KMS-11 (cell line): ENCODE measurements around the gene C16orf74.

ENCODE experiments used
- H2AFZ ChIP-seq: fragments of 200-600 bp; sonication (generic); 2 replicates; pipeline ENCODE4 v1.6.1; 2016; ENCODE audit warnings: antibody characterized with exemption, mixed run types, low read depth
- H3K27ac ChIP-seq: fragments of 200-600 bp; sonication (generic); 2 replicates; pipeline ENCODE4 v1.6.1; 2016; ENCODE audit warnings: mild to moderate bottlenecking, mixed run types
- H3K27me3 ChIP-seq: fragments of 200-600 bp; sonication (generic); 2 replicates; pipeline ENCODE4 v1.6.1; 2017; ENCODE audit warnings: mild to moderate bottlenecking, low read depth, mixed run types, moderate library complexity; ENCODE audit not compliant: insufficient read depth
- H3K36me3 ChIP-seq: fragments of 200-600 bp; sonication (generic); 2 replicates; pipeline ENCODE4 v1.6.1; 2017; ENCODE audit warnings: mild to moderate bottlenecking, mixed run types; ENCODE audit not compliant: insufficient read depth
- H3K4me1 ChIP-seq: fragments of 200-600 bp; sonication (generic); 2 replicates; pipeline ENCODE4 v1.6.1; 2016; ENCODE audit warnings: mild to moderate bottlenecking, low read depth, mixed run types; ENCODE audit not compliant: poor library complexity, severe bottlenecking
- H3K4me2 ChIP-seq: fragments of 200-600 bp; sonication (generic); 2 replicates; pipeline ENCODE4 v1.7.0; 2016; ENCODE audit warnings: mild to moderate bottlenecking, mixed run types
- H3K4me3 ChIP-seq: fragments of 200-600 bp; sonication (generic); IDR thresholded peaks from 2 replicates; pipeline ENCODE4 v1.6.1; 2017; ENCODE audit warnings: low read depth, low read length, mixed read lengths; ENCODE audit not compliant: insufficient read depth
- H3K79me2 ChIP-seq: fragments of 200-600 bp; sonication (generic); 2 replicates; pipeline ENCODE4 v1.6.1; 2016; ENCODE audit warnings: low read depth, mixed run types; ENCODE audit not compliant: insufficient read depth
- H3K9ac ChIP-seq: fragments of 200-600 bp; sonication (generic); 2 replicates; pipeline ENCODE4 v1.6.1; 2016; ENCODE audit warnings: mild to moderate bottlenecking, mixed run types
- H4K20me1 ChIP-seq: fragments of 200-600 bp; sonication (generic); 2 replicates; pipeline ENCODE4 v1.6.1; 2016; ENCODE audit warnings: mild to moderate bottlenecking, mixed run types; ENCODE audit not compliant: insufficient read depth
- TF ChIP-seq, protein P1 (sequence below): fragments of 200-600 bp; sonication (generic); conservative IDR thresholded peaks from 2 replicates; pipeline ENCODE4 v1.6.1; 2017; ENCODE audit warnings: low read depth, mild to moderate bottlenecking, antibody characterized with exemption, low read length, moderate library complexity, mixed read lengths

The C16orf74 gene

DNA sequence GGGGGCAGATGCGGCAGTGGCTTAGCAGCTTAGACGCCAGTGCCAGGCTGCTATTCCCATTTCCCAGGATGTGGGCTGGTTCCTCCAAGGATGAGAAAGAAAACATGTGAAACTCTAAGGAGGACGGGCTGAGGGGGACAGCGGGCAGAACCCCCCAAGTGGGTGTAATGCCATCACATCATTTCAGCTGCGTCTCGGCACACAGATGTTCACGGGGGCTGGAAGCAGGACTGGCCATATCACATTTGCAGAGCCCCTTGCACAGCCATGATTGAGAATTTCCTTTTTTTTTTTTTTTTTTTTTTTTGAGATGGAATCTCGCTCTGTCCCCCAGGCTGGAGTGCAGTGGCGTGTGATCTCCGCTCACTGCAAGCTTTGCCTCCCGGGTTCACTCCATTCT is 46.9 kb downstream of the C16orf74 start:
- no peak overlapping the region for H2AFZ ChIP-seq
- no peaks in the 10 kb centered on the region for H3K36me3 ChIP-seq
- TF ChIP-seq, protein P1, sequence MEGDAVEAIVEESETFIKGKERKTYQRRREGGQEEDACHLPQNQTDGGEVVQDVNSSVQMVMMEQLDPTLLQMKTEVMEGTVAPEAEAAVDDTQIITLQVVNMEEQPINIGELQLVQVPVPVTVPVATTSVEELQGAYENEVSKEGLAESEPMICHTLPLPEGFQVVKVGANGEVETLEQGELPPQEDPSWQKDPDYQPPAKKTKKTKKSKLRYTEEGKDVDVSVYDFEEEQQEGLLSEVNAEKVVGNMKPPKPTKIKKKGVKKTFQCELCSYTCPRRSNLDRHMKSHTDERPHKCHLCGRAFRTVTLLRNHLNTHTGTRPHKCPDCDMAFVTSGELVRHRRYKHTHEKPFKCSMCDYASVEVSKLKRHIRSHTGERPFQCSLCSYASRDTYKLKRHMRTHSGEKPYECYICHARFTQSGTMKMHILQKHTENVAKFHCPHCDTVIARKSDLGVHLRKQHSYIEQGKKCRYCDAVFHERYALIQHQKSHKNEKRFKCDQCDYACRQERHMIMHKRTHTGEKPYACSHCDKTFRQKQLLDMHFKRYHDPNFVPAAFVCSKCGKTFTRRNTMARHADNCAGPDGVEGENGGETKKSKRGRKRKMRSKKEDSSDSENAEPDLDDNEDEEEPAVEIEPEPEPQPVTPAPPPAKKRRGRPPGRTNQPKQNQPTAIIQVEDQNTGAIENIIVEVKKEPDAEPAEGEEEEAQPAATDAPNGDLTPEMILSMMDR: no peak
- no peak overlapping the region for H3K4me3 ChIP-seq
- H3K4me1 ChIP-seq: no peaks in the 10 kb centered on the region
- H3K4me2 ChIP-seq: no peak overlapping the region
- H3K27me3 ChIP-seq: peaks cover 49% of the 10 kb centered on the region
- no peak overlapping the region for H3K27ac ChIP-seq
- H3K79me2 ChIP-seq: no peaks in the 10 kb centered on the region
- H3K9ac ChIP-seq: no peak overlapping the region
- H4K20me1 ChIP-seq: no peaks in the 10 kb centered on the region

DNA sequence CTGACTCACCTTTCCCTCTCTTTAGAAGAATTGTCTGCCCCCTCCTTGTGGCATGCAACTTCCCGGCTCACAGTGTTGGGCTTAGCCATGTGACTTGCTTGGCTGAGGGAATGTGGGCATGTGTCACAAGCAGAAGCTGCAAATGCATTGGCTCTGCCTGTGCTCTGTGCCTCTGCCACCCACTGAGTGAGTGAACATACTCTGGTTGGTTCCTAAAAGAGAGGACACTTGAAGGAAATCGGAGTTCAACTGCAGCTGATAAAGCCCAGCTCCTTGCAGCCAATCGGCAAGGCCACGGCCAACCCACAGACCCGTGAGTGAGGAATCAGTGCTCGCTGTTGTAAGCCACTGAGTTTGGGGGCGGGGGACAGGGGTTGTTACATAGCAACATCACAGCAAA is 51.3 kb downstream of the C16orf74 start:
- H3K27ac ChIP-seq: no peak overlapping the region
- H3K4me3 ChIP-seq: no peak overlapping the region
- H3K4me2 ChIP-seq: no peak overlapping the region
- H4K20me1 ChIP-seq: no peaks in the 10 kb centered on the region
- H2AFZ ChIP-seq: no peak overlapping the region
- TF ChIP-seq, protein P1: no peak
- no peaks in the 10 kb centered on the region for H3K4me1 ChIP-seq
- no peaks in the 10 kb centered on the region for H3K36me3 ChIP-seq
- no peak overlapping the region for H3K9ac ChIP-seq
- no peaks in the 10 kb centered on the region for H3K79me2 ChIP-seq
- peaks cover 78% of the 10 kb centered on the region for H3K27me3 ChIP-seq

DNA sequence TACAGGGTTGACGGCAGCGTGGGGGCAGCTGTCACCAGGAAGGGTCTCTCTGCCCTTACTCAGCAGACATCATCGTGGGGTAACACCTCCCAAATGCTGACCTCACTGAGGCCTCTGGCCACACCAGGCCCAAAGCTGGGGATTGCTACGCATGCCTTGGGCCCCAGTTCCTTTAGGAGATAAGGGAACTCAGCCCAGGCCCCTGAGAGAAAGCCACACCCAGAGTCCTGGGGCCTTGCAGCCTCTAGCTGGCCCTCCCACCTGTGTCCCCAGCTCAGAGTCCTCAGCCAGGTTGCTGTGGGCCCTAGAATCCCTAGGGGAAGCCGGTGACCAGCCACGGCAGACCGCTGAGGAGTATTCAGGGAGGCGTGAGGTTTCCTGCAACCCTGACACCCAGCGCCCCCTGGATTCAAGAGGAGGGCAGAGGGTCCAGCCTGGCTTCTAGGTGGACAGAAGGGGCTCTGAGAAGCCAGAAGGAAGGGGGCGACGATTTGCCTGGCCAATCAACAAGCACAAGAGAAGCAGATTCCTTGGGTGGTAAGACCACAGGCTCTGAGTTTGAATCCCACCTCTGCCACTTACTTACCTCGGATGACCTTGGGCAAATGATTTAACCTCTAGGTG is 51.8 kb downstream of the C16orf74 start:
- Histone ChIP-seq H3K4me3 (no peak overlapping the region), H3K9ac (no peak overlapping the region), H3K4me1 (no peaks in the 10 kb centered on the region), H3K27me3 (peaks cover 78% of the 10 kb centered on the region), H4K20me1 (no peaks in the 10 kb centered on the region), H3K79me2 (no peaks in the 10 kb centered on the region), H2AFZ (no peak overlapping the region), H3K4me2 (no peak overlapping the region), H3K27ac (no peak overlapping the region), H3K36me3 (no peaks in the 10 kb centered on the region)
- TF ChIP-seq, protein P1: no peak

DNA sequence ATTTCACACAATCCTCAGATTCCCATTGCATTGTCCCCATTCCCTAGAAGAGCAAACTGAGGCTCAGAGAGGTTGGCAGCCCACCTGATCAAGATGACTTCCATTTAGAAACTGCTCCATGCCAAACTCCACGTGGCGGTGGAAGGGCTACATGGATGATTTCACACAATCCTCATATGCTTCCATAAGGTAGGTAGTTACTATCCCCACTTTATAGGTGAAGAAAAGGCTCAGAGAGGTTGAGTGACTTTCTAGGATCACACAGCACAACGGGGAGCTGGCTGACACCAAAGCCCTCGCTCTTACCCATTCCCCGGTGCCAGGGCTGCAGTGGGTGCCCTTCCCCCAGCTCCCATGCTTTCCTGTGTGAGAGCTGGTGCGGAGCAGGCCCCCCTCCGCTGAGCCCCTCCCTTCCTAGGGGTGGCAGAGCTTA is 52.4 kb downstream of the C16orf74 start:
- H3K27ac ChIP-seq: no peak overlapping the region
- H3K4me1 ChIP-seq: no peaks in the 10 kb centered on the region
- no peak overlapping the region for H3K9ac ChIP-seq
- H3K4me3 ChIP-seq: no peak overlapping the region
- no peak overlapping the region for H2AFZ ChIP-seq
- no peak overlapping the region for H3K4me2 ChIP-seq
- no peaks in the 10 kb centered on the region for H4K20me1 ChIP-seq
- peaks cover 76% of the 10 kb centered on the region for H3K27me3 ChIP-seq
- TF ChIP-seq, protein P1: no peak
- no peaks in the 10 kb centered on the region for H3K79me2 ChIP-seq
- H3K36me3 ChIP-seq: no peaks in the 10 kb centered on the region
